AG04450 (cell line): ENCODE measurements around the gene HNRNPR. TPM values are rescaled to one million over a fixed set of nuclear protein-coding genes. Genes with fewer than 3 reads are reported as not detected.
"Not testable (repeated sequence)": the region's sequence is repeated elsewhere in the genome, so short reads cannot be mapped to it uniquely, and the experiment has no call there.

Experiments
- CTCF ChIA-PET: fragments of 300-600, 350-600 bp; formaldehyde crosslinking; extraction: SDS; loops from one replicate; lab custom pipeline; 2022; ENCODE audit warnings: antibody characterized with exemption, inconsistent platforms; lab: Charles Lee
- POLR2A ChIA-PET: fragments of 350-600 bp; formaldehyde crosslinking; extraction: SDS; loops from one replicate; lab custom pipeline; 2021; ENCODE audit warnings: antibody characterized with exemption, inconsistent platforms; lab: Yijun Ruan, JAX
- DNase-seq: peaks from one replicate; pipeline ENCODE4 v3.0.0-alpha.2; 2011; ENCODE audit warnings: low read depth, low spot score
- H3K27ac ChIP-seq: one replicate; pipeline ENCODE4 v1.5.1; 2012; ENCODE audit warnings: low read depth, low read length, control low read depth
- H3K27me3 ChIP-seq: one replicate; pipeline ENCODE4 v1.6.0; 2012; ENCODE audit warnings: low read length; ENCODE audit not compliant: control insufficient read depth, insufficient read depth
- H3K4me3 ChIP-seq: 2 replicates; pipeline ENCODE4 v1.5.1; 2011; ENCODE audit warnings: mild to moderate bottlenecking, low read depth, low read length, control low read depth
- H3K9me3 ChIP-seq: 2 replicates; pipeline ENCODE4 v1.5.1; 2012; ENCODE audit warnings: low read length; ENCODE audit not compliant: control insufficient read depth, insufficient read depth
- CTCF ChIP-seq: IDR thresholded peaks from 2 replicates; pipeline ENCODE4 v1.5.1; 2011; ENCODE audit warnings: low read depth, low read length, control low read depth, inconsistent platforms
- polyA plus RNA-seq: library from polyadenylated mRNA; depleted of rRNA; stranded (reverse); fragments of >200 nt; gene quantifications from 2 replicates; pipeline ENCODE4 v1.2.3, GENCODE V29; 2011

HNRNPR gene
- polyA plus RNA-seq, 1 experiment: 171 TPM

GRCh38 chr1:23381233-23381885, 37.3 kb upstream of the HNRNPR start:
- no peak for DNase-seq
- Histone ChIP-seq H3K27me3 (no peaks in the 10 kb centered on the region), H3K4me3 (no peak overlapping the region), H3K27ac (no peak overlapping the region), H3K9me3 (peaks cover 7% of the 10 kb centered on the region)
- ChIA-PET POLR2A (no interaction called here), CTCF (no interaction called here)
- TF ChIP-seq CTCF: no peak

GRCh38 chr1:23380719-23381118, 36.6 kb upstream of the HNRNPR start:
- ChIA-PET POLR2A (no interaction called here), CTCF (interaction anchor here (0.8 kb wide), 1 partner anchor 23 kb away, joined by 3 read pairs; no protein-coding TSS in a partner anchor)
- TF ChIP-seq CTCF: no peak
- no peaks in the 10 kb centered on the region for H3K27me3 ChIP-seq
- H3K27ac ChIP-seq: no peak overlapping the region
- no peak for DNase-seq
- peaks cover 7% of the 10 kb centered on the region for H3K9me3 ChIP-seq
- H3K4me3 ChIP-seq: no peak overlapping the region

- DNase-seq, POLR2A ChIA-PET, H3K4me3 ChIP-seq, H3K27ac ChIP-seq, H3K27me3 ChIP-seq, H3K9me3 ChIP-seq: not testable (repeated sequence)
- CTCF ChIA-PET: interaction anchor here (0.8 kb wide), 1 partner anchor 23 kb away, joined by 3 read pairs; no protein-coding TSS in a partner anchor
Observed at GRCh38 chr1:23380236-23380635, 36.2 kb upstream of the HNRNPR start.

GRCh38 chr1:23376890-23377811, 33.1 kb upstream of the HNRNPR start:
- POLR2A ChIA-PET: interaction anchor here (1.0 to 1.6 kb wide), 3 partner anchors 9 to 45 kb away, joined by 6 to 12 read pairs (median 6); partner anchors contain the start of gene HNRNPR
- CTCF ChIA-PET: interaction anchor here (0.7 to 2.3 kb wide), 2 partner anchors 26 to 94 kb away, joined by 3 to 9 read pairs; no protein-coding TSS in a partner anchor
- TF ChIP-seq CTCF: no peak
- H3K27me3 ChIP-seq: no peaks in the 10 kb centered on the region
- no peak overlapping the region for H3K4me3 ChIP-seq
- DNase-seq: no peak
- peak overlapping the region; percentile 90 for H3K27ac ChIP-seq
- H3K9me3 ChIP-seq: no peaks in the 10 kb centered on the region

GRCh38 chr1:23374079-23374735, 30.1 kb upstream of the HNRNPR start:
- H3K4me3 ChIP-seq, H3K27ac ChIP-seq, POLR2A ChIA-PET, H3K27me3 ChIP-seq, H3K9me3 ChIP-seq, DNase-seq: not testable (repeated sequence)
- CTCF ChIA-PET: interaction anchor here (1.6 kb wide), 1 partner anchor 30 kb away, joined by 5 read pairs; no protein-coding TSS in a partner anchor
